ENCODE measurements around the gene CD160.
"Not testable (repeated sequence)": the region's sequence is repeated elsewhere in the genome, so short reads cannot be mapped to it uniquely, and the experiment has no call there.

Gene CD160, protein sequence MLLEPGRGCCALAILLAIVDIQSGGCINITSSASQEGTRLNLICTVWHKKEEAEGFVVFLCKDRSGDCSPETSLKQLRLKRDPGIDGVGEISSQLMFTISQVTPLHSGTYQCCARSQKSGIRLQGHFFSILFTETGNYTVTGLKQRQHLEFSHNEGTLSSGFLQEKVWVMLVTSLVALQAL

DNA sequence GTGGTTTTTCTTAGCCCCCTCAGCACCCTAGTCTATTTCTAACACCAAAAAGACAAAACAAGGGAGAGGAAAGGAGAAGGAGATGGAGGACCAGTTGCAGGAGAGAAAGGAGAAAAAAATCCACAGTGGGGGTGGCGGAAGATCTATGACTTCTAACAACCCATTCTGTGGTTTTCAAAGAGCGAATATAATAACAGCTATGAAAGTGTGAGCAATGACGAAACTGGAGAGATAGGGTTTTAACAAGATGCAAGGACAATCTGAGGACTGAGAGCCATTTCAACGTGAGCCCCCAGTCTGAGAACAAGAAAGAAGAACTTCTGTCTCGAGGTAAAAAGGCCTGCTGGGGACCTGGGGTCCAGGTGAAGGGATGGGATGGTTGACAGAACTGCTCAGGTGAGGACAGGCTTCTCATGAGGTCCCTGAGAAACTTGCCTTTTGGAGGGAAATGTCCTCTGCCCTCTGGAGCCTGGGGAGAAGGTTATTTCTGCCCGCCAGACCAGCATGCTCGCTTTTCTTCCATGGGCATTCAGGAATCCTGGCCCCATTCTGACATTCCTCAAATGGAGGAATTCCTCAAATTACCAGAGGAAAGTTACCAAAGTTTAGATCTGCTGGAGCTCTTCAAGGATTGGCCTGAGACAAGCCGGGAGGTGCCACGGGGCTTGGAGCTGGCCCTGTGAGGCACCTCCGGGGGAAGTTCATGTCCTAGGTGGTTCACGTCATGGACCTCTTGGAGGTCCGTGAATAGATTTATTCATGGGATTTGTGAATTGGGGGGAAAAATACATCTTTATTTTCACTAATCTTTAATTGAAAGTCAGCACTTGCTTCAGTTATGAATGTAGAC lies at the start of gene CD160:
Gene CD160, plus strand, starts transcription at position 270 of the 850 bp plus-strand sequence. CDS start 8,829 bp downstream, outside the sequence.
- DNase-seq, result no peak

DNA sequence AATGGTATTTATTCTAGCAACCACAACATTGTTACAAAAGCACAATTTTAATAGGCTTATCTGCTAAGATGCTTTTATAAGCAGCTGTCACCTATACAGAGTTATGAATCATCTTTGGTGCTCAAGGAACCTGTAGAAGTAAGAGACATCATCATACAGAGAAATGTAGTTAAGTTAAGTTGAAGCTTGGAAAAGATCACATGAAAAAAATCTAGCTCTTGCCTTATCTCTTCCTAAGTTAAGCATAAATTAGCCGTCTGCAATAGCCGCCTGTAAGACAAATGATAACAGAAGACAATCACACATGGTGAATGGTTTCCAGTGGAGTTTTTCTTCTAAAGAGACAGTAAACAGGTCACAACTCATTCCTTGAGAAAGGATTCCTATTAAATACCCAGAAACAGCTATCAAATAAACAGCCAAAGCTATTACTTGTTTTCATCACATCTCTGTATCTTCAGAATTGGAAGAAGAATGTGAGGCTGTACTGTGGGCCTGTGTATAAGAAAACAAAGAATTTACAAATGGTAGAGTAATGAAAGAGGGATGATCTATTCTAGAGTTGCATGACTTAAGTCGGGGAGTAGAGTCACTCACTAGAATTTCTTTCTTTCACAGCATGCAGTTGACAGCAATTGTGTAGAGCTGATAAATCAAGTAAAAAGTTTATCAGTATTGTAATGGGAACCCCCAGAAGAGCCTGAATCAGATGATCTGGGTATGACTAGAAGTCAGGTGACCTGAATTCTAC lies 48.1 kb upstream of the CD160 start:
- DNase-seq, result not testable (repeated sequence)

DNA sequence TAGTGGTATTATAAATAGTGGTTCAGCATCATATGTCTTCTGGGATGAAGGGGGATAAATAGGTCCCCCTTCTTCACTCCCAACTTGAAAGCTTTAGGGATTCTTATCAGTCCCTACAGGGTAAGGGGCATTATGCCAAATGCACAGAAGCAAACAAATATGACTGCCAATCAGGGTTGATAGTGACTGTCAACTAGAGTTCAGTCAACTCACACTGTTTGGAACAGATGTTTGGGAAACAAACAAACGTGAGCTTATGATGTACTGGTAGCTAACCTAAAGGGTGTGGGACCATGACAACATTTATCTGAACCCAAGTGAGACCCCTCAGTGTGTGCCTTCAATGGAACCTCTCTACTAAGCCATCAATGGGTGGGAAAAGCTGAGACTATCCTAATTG lies 46.1 kb upstream of the CD160 start:
- not testable (repeated sequence) for DNase-seq

DNA sequence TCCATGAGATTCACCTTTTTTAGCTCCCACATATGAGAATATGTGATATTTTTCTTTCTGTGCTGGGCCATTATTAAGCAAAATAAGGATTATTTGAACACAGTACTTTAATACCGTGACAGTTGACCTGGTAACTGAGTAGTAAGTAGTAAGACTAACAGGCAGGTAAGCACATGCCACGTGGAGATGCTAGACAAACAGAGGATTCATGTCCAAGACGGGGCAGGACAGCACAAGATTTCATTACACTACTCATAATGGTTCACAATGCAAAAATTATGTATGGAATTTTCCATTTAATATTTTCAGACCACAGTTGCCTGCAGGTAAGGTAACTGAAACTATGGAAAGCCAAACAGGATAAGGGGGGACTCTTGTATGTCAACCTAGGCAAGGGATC lies 34.4 kb upstream of the CD160 start:
- not testable (repeated sequence) for DNase-seq

DNA sequence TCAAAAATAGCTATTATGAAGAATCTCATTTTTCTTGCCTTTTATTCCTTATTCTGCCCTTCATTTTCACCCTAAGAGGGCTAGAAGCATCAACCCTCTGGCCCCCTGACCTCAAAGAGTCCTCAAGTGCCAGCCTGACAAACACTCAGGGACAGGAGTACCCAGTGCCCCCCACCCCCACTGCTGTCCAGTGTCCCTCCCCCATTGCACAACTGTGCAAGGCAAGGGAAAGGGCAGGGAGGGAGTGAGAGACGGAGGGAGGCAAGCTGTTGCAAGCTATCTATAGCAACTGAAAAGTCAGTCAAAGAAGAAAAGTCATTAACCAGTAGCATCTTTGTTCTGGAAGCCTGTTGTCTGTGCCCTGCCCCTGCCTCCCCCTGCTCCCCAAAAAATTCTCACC lies 33.2 kb upstream of the CD160 start:
- not testable (repeated sequence) for DNase-seq

DNA sequence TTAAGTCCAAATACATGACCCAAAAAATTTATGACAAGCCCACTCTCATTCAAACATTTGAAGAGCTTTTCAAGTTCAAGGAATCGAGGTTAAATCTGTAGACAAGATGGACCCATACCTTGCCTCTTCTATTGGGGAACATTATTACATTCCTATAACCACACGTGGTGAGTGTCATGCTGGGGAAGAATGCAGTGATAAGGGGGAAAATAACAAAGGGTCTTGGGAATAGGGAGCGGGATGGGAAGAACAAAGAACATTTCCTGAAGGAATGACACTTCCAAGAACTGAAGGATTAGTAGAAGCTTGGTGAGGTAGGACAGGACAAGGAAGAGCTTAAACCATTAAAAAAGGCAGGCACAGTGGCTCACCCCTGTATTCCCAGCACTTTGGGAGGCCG lies 31.0 kb upstream of the CD160 start:
- DNase-seq, result no peak

DNA sequence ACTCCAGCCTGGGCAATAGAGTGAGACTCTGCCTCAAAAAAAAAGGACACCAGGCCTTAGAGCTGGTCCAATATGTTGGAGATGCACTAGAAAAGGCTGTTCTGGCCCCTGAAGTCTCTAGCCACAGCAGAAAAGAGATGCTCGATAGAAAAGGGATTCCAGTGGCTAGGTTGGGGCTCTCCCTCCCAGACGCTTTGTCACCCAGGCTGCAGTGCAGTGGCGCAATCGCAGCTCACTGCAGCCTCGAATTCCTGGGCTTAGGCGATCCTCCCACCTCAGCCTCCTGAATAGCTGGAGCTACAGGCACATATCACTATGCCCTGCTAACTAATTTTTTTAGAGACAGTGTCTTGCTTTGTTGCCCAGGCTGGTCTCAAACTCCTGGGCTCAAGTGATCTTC lies 30.4 kb upstream of the CD160 start:
- DNase-seq, result no peak

DNA sequence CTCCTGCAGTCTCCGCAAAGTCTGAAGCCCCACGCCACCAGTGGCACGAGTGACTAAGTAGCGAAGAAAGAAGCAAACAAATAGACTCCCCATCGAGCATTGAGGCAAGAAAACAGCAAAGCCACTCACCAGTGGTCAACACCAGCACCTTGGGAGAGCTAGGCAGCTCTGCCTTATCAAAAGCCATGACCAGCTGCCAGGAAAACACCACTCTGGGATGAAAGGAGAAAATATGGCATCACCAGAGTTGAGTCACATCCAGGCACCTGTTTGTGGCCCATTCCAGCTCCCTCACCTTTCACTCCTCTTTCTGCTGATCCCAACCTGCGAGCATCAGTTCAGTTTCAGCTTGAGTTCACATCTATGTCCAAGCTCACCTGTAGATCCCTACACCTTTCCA lies 29.4 kb upstream of the CD160 start:
- DNase-seq, result no peak

DNA sequence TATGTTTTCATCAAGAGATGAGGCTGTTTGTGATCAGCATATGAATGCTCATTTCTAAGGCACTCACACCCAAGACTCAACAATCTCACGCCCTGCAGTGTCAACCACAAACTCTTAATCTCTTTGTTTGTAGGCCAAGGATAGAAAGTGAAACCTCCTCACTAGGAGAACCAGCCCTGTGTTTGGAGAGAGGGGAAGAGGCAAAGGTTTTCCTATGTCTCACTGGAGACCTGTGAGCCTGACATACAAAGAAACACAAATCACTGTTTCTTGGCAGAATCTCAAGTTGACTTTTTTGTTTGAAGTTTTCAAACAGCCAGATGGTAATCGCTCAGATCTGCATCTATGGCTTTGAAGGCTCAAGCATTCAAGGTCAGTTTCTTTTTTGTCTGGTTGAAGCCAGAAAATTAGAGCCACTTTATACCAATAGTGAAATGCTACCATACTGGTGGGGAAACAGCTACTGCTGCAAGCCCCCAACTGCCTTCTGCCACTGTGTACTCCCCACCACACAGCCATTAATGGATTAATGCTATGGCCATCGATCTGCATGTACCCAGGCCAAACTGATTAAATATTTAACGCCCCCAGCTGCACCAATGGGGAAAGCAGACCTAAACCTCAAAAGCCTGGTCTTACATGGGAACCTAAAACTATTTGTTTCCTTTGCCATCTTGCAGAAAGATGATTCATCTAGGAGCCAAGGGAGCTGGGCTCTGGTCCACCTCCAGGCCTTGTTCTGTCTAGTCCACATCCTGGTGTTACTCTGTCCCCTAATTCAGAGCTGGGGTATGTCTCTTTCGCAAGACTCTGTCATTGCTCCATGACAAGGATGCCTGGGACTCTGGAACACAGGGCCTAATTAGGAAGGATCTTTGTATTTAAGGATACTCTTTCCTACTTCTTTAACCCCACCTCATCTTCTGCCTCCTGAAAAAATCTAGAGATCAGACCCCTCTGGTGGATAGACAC lies 28.4 kb upstream of the CD160 start:
- DNase-seq, result no peak

DNA sequence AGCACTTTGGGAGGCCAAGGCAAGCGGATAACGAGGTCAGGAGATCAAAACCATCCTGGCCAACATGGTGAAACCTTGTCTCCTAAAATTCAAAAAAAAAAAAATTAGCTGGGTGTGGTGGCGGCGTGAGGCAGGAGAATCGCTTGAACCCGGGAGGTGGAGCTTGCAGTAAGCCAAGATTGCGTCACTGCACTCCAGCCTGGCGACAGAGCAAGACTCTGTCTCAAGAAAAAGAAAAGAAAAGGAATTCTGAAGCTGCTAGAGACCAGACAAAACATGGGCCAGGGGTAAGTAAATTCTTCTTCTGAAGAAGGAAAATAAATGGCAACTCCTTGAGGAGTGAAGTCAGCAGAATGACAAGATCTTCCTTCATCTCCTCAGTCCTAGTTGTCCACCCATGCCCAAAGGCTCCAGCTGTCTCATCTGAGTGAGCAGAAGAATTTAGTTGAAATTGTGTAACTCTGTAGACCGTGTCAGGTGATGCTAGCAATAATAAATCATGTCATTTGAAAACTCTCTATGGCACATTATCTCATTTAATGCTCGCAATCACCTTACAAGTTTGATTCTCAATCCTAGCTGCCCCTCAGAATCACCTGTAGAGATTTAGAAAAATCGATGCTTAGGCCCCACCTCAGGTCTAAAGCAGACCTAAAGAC lies 26.4 kb upstream of the CD160 start:
- no peak for DNase-seq

DNA sequence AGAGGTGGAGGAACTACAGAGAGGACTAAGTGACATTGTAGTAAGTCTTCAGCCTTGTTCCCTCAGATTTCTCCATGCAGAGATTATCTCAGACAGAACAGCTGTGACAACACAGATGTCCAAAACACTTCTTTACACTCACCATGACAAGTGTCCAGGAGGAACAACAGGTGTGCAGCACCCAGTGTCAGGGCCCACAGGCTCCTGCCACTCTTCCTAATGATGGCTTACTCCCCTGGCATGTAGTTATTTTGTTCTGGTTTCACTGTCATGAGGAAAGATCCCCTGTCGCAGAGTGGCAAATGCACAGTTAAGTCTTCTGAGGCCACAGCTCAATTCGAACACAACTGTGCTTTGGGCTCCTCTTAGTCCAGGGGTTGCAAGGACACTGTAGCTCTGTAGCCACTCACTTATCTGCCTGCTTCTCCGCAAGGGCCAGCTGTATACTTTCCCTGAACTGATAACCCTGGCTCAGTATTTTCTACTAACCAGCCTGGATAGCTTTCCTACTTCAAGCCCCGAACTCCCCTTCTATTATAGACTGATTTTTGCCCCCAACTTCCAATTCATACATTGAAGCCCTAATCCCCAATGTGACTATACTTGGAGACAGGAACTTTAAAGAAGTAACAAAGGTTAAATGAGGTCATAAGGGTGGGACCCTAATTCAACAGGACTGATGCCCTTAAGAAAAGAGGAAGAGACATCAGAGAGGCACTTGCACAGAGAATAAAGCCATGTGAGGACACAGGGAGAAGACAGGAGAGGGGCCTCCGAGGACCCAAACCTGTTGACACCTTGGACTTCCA lies 23.3 kb upstream of the CD160 start:
- DNase-seq, result no peak

DNA sequence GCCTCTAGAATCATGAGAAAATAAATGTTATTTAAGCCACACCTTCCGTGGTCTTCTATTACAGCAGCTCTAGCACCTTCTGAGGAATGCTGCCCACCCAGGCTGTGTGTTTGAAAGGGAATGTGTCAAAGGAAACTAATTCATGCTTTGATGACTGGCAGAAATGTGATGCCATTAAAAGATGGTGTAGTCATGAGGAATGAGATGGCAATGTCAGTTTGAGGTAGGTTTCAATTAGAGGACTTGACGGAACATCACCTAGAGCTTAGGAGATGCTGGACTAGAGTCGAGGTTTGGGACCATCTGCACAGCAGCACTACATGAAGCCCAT lies 22.7 kb upstream of the CD160 start:
- DNase-seq, result no peak

DNA sequence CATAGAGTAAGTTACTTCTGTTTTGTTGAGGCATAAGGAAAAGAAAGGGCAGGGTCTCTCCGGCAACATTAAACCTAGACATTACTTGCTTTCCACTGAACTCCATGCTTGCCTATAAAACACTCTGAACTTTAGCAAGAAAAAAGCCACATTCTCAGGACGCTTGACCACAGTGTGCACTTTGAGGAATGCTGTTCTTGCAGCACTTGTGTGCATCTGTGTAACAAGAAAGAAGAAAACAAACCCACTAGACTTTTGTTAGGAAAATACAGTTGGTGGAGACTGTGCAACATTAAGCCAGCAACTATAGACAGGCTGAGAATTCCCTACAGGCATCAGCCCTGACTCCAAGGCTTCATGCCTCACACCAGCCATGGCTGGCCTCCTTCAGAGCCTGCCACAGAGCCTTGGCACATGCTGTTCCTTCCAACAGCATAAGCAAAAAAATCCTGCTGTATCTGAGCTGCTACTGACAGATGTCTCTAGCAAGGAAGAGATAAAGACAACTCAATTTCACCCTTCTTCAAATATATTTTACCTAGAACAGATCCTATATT lies 17.9 kb upstream of the CD160 start:
- no peak for DNase-seq

DNA sequence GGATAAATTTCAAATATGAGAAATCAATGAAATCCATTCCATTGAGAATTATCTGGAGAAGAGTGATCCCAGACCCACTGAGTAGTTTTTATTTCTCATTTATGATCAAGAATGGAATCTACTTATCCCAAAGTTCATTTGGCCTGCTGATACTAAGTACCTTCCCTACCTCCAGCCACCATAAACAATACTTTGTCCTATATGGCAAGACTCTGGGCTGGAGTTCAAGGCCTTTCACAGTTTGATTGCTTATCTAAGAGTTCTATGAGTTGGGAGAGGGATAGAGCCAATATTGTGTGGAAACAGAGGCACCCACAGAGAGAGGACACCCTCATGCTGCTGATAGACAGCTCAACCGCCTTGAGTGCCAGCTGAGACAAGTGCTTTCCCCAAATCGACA lies 17.2 kb upstream of the CD160 start:
- DNase-seq, result no peak

DNA sequence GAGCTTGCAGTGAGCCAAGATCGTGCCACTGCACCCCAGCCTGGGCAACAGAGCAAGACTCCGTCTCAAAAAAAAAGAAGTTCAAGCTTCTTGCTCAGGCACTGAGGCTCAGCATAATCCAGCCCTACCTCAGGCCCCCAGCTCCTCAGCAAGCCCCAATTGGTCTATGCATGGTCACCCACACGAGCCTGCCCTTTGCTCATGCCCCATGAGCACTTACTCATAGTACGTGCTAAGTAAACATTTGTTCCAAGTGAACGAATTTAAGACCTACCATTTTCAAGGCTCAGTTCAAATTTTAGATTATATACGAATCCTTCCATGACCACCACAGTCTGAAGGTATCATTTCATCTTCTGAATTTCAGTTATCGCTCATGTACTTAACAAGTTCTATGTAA lies 16.5 kb upstream of the CD160 start:
- DNase-seq, result no peak

DNA sequence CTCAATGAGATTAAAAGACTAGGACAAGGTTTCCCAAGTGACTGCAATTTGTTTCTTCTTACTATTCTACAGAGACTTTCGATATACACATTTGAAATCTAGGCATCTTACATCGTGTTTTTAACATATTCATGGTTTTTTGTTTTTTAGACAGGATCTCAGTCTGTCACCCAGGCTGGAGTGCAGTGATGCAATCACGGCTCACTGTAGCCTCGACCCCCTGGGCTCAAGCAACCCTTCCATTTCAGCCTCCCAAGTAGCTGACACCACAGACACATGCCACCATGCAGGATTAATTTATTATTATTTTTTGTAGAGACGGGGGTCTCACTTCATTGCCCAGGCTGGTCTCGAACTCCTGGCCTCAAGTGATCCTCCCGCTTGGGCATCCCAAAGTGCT lies 13.7 kb upstream of the CD160 start:
- no peak for DNase-seq

DNA sequence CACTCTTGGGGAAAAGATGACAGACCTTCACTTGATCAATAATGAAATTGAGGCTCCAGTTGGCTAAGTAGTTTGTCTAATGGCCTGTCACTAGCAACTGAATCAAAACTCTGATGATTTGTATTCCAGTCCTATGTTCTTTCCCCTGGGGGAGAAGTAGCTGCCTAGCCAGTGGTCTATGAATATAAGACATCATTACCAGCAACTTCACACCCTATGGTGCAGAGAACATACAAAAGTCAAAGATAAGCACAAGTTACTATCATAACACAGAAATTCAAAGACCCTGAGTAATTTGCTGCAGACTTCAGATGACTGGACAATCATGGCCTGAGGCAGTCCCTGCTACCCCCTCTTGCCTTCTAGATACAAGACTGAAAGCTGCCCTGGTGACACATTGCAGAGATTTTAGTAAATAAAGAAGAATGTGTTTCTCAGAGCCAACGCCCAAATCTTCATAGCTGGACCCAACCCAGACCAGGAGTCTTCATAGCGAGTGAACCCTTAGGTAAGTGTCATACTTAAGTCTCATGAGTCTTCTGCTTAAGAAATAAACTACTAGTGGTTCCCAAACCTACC lies 13.1 kb upstream of the CD160 start:
- no peak for DNase-seq

DNA sequence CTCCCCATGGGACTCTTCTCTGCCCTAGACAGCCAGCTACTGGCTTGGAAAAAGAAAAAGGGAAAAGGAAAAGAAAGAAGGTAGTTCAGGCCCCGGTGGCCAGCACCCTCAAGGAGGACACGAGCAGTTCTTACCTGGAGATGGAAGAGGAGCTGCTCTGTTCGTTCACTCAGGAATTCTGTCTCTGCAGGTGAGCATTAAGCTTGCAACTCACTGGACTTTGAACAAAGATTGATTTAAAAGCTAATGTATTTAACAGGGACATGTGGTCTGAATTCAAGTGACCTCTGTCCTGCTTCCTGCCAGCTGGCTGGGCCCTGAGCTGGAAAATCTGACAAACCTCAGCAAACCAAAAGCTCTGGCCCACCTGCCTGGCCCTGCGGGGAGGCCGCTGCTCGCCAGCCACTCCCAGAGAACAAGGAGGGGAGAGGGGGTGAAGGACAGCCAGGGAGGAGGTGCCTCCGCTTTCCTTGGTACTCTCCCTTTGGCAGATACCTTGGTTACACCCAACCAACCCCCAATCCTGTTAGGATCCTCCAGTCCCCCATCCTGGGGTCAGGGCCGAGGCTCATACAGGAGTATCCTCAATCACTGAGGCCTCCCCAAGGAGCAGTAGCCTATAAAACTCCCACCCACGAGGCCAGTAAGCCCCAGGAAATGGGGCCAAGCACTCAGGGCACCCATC lies 12.0 kb upstream of the CD160 start, which contains the start of gene PDZK1:
Gene PDZK1, minus strand, starts transcription at position 186 of the 685 bp plus-strand sequence. CDS start 19,347 bp downstream, outside the sequence.
- no peak for DNase-seq

DNA sequence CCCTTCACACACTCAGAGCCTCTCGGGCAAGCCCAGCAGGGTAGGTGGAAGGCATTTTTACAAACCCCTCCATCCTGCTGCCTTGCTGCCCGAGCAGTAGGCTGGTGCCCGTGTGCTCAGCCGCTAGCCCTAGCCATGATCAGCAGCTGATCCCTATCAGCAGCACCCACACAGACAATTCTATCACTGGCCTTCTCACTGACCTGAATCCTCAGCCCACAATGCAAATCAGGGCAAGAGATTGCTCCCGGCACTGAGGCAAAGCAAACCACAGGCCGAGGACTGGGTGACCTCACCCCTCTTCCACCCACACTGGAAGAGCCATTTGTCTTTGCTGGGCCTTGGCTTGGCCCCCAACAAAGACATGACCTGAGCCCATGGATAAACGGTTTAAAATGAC lies 11.2 kb upstream of the CD160 start:
- DNase-seq, result no peak
